K562 (cell line): ENCODE results near the gene NMNAT3. TPM values are rescaled to one million over a fixed set of nuclear protein-coding genes. Genes with fewer than 3 reads are reported as not detected.

Experiments used
- ATAC-seq: fragments of 200-7000 bp; cut with Tn5 transposase; 3 replicates; pipeline ENCODE4 v1.9.1; 2020; ENCODE audit warnings: moderate library complexity
- BruUV-seq: library from RNA; stranded (reverse); fragments of 400-500 nt; replicated peaks from 2 replicates; lab custom pipeline; 2021; lab: Mats Ljungman, UMichigan
- CTCF ChIA-PET: fragments of 300-600 bp; formaldehyde crosslinking; extraction: SDS; loops from one replicate; lab custom pipeline; 2021; ENCODE audit warnings: low intra/inter-chr PET ratio; lab: Yijun Ruan, JAX
- POLR2A ChIA-PET: fragments of 300-600, 350-650 bp; sonication (Branson Sonifier 250); formaldehyde crosslinking; extraction: SDS; loops from one replicate; lab custom pipeline; 2021; ENCODE audit warnings: antibody characterized with exemption, inconsistent platforms; lab: Yijun Ruan, JAX
- DNase-seq, 4 experiments: peaks; one replicate each; pipeline versions ENCODE4 v3.0.0 to v3.0.0-alpha.2; 2011 to 2018; ENCODE audit warnings: low spot score in 3 of 4, mixed read lengths in 3 of 4; ENCODE audit errors: extremely low read depth in 1 of 4
- FAIRE-seq: peaks from 2 replicates; lab custom pipeline; 2011; peaks lifted over from hg19 to GRCh38; lab: Jason Lieb, UNC
- H2AFZ ChIP-seq: 2 replicates; pipeline ENCODE4 v1.6.0; 2011; ENCODE audit warnings: low read depth, low read length, control low read depth, inconsistent platforms
- H3K27ac ChIP-seq: fragments of 200-600 bp; 3 replicates; pipeline ENCODE4 v1.8.0; 2011; ENCODE audit warnings: low read depth, mild to moderate bottlenecking, control low read depth, inconsistent platforms, low read length, moderate library complexity, mixed read lengths; ENCODE audit errors: extremely low read depth
- H3K27me3 ChIP-seq, 2 experiments: fragments of 300-600 bp in 1 of 2; 2 replicates in 1 of 2; 3 replicates in 1 of 2; pipeline versions ENCODE4 v1.6.0 to v1.8.0; 2011; ENCODE audit warnings: inconsistent platforms in 2 of 2, low read length in 2 of 2, mild to moderate bottlenecking in 1 of 2, mixed read lengths in 1 of 2, moderate library complexity in 1 of 2; ENCODE audit not compliant: control insufficient read depth in 2 of 2, insufficient read depth in 2 of 2
- H3K36me3 ChIP-seq: fragments of 300-600 bp; 3 replicates; pipeline ENCODE4 v1.8.0; 2011; ENCODE audit warnings: mild to moderate bottlenecking, low read length, inconsistent platforms; ENCODE audit not compliant: control insufficient read depth, insufficient read depth
- H3K4me1 ChIP-seq, 2 experiments: fragments of 200-600 bp in 1 of 2; replicated peaks in 1 of 2; 2 replicates in 1 of 2; 3 replicates in 1 of 2; pipeline versions ENCODE4 v1.5.1 to v1.8.0; 2011; ENCODE audit warnings: inconsistent platforms in 2 of 2, low read length in 2 of 2, mild to moderate bottlenecking in 1 of 2, mixed read lengths in 1 of 2, moderate library complexity in 1 of 2; ENCODE audit not compliant: control insufficient read depth in 2 of 2, insufficient read depth in 2 of 2
- H3K4me2 ChIP-seq: 2 replicates; pipeline ENCODE4 v1.6.1; 2011; ENCODE audit warnings: low read length, control low read depth, inconsistent platforms, mixed read lengths; ENCODE audit not compliant: insufficient read depth
- H3K4me3 ChIP-seq: fragments of 200-600 bp; sonication (generic), shearing (Covaris generic); 2 replicates; pipeline ENCODE4 v1.5.1; 2016; ENCODE audit warnings: control low read depth, inconsistent platforms
- H3K79me2 ChIP-seq: fragments of 200-600 bp; 3 replicates; pipeline ENCODE4 v1.8.0; 2011; ENCODE audit warnings: low read length, inconsistent platforms; ENCODE audit not compliant: control insufficient read depth, insufficient read depth
- H3K9ac ChIP-seq, 2 experiments: 2 replicates each; pipeline versions ENCODE4 v1.6.0 to v1.6.1; 2011; ENCODE audit warnings: low read depth in 2 of 2, low read length in 2 of 2, control low read depth in 1 of 2, inconsistent platforms in 1 of 2, mild to moderate bottlenecking in 1 of 2, mixed read lengths in 1 of 2; ENCODE audit not compliant: insufficient read depth in 1 of 2
- H3K9me1 ChIP-seq: one replicate; pipeline ENCODE4 v1.6.0; 2011; ENCODE audit warnings: inconsistent platforms, mild to moderate bottlenecking, low read length, moderate library complexity; ENCODE audit not compliant: control insufficient read depth, insufficient read depth
- H3K9me3 ChIP-seq: replicated peaks from 2 replicates; pipeline ENCODE4 v1.5.1; 2011; ENCODE audit warnings: low read depth, low read length, inconsistent platforms; ENCODE audit not compliant: control insufficient read depth, insufficient read depth
- H4K20me1 ChIP-seq: replicated peaks from 2 replicates; pipeline ENCODE4 v1.6.1; 2011; ENCODE audit warnings: low read length, inconsistent platforms, mixed read lengths; ENCODE audit not compliant: control insufficient read depth, insufficient read depth
- CEBPG ChIP-seq, 3 experiments: fragments of 200-800 bp in 1 of 3; sonication (Bioruptor generic) in 1 of 3; sonication (generic) in 1 of 3; formaldehyde crosslinking in 1 of 3; IDR thresholded peaks in 2 of 3; conservative IDR thresholded peaks in 1 of 3; 2 replicates each; pipeline versions ENCODE4 v1.6.1 to v1.8.0; 2016 to 2022; ENCODE audit warnings: missing compliant biosample characterization in 2 of 3, missing genetic modification characterization in 2 of 3, mild to moderate bottlenecking in 1 of 3, missing genetic modification reagents in 1 of 3
- ETV5 ChIP-seq: sonication (generic); formaldehyde crosslinking; IDR thresholded peaks from 2 replicates; pipeline ENCODE4 v1.4.0; 2020; ENCODE audit warnings: low read depth, mild to moderate bottlenecking, missing genetic modification reagents
- HDAC1 ChIP-seq, 2 experiments: fragments of 450-650 bp; IDR thresholded peaks; 2 replicates each; pipeline ENCODE4 v1.6.1; 2016 to 2017; ENCODE audit warnings: inconsistent platforms in 1 of 2, mild to moderate bottlenecking in 1 of 2, moderate library complexity in 1 of 2
- RBM14 ChIP-seq: fragments of 200-400 bp; formaldehyde crosslinking; IDR thresholded peaks from 2 replicates; pipeline ENCODE4 v1.6.1; 2018; ENCODE audit warnings: low read depth, mild to moderate bottlenecking, low read length, moderate library complexity, borderline replicate concordance; ENCODE audit not compliant: insufficient read depth
- ZFP36 ChIP-seq: fragments of 150-350 bp; IDR thresholded peaks from 2 replicates; pipeline ENCODE4 v1.6.1; 2018; ENCODE audit warnings: low read length, low read depth; ENCODE audit not compliant: partially characterized antibody
- ZNF507 ChIP-seq: conservative IDR thresholded peaks from 2 replicates; pipeline ENCODE4 v1.6.1; 2017; ENCODE audit warnings: missing genetic modification characterization, missing compliant biosample characterization
- WGBS: fragments of 100-300 bp; shearing (Covaris generic); methylation state at CpG from one replicate; pipeline ENCODE4 v1.1.6; 2016; ENCODE audit warnings: low coverage, mixed read lengths; ENCODE audit not compliant: insufficient coverage; ENCODE audit errors: missing lambda C conversion rate; 5-methylcytosine and 5-hydroxymethylcytosine counted together
- in situ Hi-C: fragments of 300-500 bp; cut with MboI; formaldehyde crosslinking; loops from 4 replicates; pipeline ENCODE4 v1.15.0; 2018; ENCODE audit warnings: inconsistent platforms, mixed read lengths
- intact Hi-C: fragments of 100-400 bp; cut with micrococcal nuclease; formaldehyde crosslinking; loops from 2 replicates; pipeline ENCODE4 v1.14.2; 2022
- polyA plus RNA-seq, 8 experiments: library from polyadenylated mRNA; depleted of rRNA in 4 of 8; stranded (reverse) in 5 of 8; unstranded in 3 of 8; fragments of >200 nt; fragmentation: Nextera tagmentation in 2 of 8; fragmentation: Illumina TruSeq in 1 of 8; extraction: Ambion mirVana in 2 of 8; extraction: Trizol in 1 of 8; gene quantifications; 2 replicates each; pipeline versions ENCODE4 v1.2.1 to v1.2.3, GENCODE V29; 2011 to 2014; ENCODE audit warnings: inconsistent platforms in 1 of 8, missing spikeins in 1 of 8
- total RNA-seq, 7 experiments: library from RNA; depleted of rRNA in 6 of 7; stranded (reverse); fragments of >200 nt in 6 of 7; fragmentation: Illumina TruSeq in 2 of 7; extraction: Trizol in 2 of 7; gene quantifications; 2 replicates each; pipeline versions ENCODE4 v1.2.1 to v1.2.3, GENCODE V29; 2011 to 2021; ENCODE audit warnings: low replicate concordance in 1 of 7
- TF ChIP-seq, protein P1 (sequence below), 2 experiments: fragments of 450-650 bp in 1 of 2; sonication (generic) in 1 of 2; formaldehyde crosslinking in 1 of 2; IDR thresholded peaks in 1 of 2; conservative IDR thresholded peaks in 1 of 2; 2 replicates each; pipeline versions ENCODE4 v1.6.1 to v1.8.1; 2016 to 2023; ENCODE audit warnings: mild to moderate bottlenecking in 2 of 2, moderate library complexity in 2 of 2, inconsistent platforms in 1 of 2, missing genetic modification reagents in 1 of 2
- TF ChIP-seq, protein P2 (sequence below): sonication (generic); formaldehyde crosslinking; IDR thresholded peaks from 2 replicates; pipeline ENCODE4 v1.8.0; 2022; ENCODE audit warnings: missing genetic modification reagents, mild to moderate bottlenecking, moderate library complexity, borderline replicate concordance
- TF ChIP-seq, protein P3 (sequence below): fragments of 450-650 bp; IDR thresholded peaks from 2 replicates; pipeline ENCODE4 v1.6.1; 2017; ENCODE audit warnings: antibody characterized with exemption, mild to moderate bottlenecking

The NMNAT3 gene
- total and polyA plus RNA-seq, 9 of the 15 experiments (the other 6 are each of a cell fraction or from before 2014, with no cell fraction given): 2.3 to 12.5 (median 6.6) TPM

DNA sequence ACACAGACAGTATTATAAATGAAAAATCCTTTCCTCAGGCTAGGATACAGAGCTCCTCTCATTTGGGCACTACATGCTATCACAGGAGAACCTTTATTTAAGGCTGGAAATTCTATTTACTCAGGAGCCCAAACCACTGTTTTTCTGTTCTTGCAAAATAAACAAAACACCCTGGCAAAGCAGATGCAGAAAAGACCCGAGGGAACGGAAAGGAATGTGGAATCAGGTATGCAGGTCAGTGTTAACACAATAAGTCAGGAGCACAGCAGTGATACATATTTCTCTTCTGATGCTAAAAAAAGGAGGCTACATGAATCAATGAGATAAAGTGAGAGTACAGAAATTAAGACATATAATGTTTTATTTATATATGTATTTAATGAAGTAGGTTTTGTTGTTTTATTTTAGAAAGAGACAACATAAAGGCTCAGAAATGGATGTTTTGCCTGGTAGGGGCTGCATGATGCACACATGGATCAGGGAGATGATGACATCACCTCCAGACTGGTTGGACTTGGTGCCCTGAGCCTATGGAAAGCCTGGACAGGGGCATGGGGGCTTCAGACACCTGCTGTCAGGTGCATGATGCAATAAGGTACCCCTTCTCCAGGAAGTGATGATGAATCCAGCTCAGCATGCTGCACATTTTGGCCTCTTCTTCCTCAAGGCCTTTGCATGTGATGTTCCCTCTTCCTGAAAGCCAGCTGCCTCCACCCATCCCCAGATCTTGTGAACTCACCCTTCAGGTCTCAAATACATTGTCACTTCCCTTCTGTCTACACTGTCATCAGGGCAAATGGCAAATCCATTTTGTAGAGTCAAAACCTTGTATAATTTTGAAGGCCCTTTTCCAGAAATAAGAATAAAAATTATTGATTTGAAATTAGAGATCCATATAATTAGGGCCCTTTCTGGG, 119.2 kb downstream of the NMNAT3 start:
- POLR2A ChIA-PET: interaction anchor here (0.6 to 0.7 kb wide), 2 partner anchors 18 to 29 kb away, joined by 3 read pairs; no protein-coding TSS in a partner anchor
- no peaks in the 10 kb centered on the region for H3K4me1 ChIP-seq
- in situ Hi-C loops: no loop called here
- no peak overlapping the region for H3K4me2 ChIP-seq
- no peak overlapping the region for H3K9ac ChIP-seq
- no peak overlapping the region for H3K27ac ChIP-seq
- ATAC-seq: no peak
- TF ChIP-seq, protein P1, sequence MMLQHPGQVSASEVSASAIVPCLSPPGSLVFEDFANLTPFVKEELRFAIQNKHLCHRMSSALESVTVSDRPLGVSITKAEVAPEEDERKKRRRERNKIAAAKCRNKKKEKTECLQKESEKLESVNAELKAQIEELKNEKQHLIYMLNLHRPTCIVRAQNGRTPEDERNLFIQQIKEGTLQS (IDR thresholded peaks at IDR 0.05): 0 out of 2 replicates have a peak, but pooled peaks have one; percentile 24
- TF ChIP-seq, protein P1 (CRISPR knock-in tag; conservative IDR thresholded peaks at IDR 0.05): no peak
- TF ChIP-seq HDAC1 (IDR thresholded peaks at IDR 0.05) (no peak), CEBPG (CRISPR knock-in tag; IDR thresholded peaks at IDR 0.05) (no peak), CEBPG (tag; conservative IDR thresholded peaks at IDR 0.05 in 1 of 2, IDR thresholded peaks at IDR 0.05 in 1 of 2) (0 out of 4 replicates have a peak, but pooled peaks of 1 of the 2 experiments have one; percentile 18), ZNF507 (tag) (no peak), RBM14 (no peak), ZFP36 (no peak), ETV5 (CRISPR knock-in tag) (no peak)
- TF ChIP-seq, protein P2, sequence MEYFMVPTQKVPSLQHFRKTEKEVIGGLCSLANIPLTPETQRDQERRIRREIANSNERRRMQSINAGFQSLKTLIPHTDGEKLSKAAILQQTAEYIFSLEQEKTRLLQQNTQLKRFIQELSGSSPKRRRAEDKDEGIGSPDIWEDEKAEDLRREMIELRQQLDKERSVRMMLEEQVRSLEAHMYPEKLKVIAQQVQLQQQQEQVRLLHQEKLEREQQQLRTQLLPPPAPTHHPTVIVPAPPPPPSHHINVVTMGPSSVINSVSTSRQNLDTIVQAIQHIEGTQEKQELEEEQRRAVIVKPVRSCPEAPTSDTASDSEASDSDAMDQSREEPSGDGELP (CRISPR knock-in tag): no peak
- TF ChIP-seq, protein P3, sequence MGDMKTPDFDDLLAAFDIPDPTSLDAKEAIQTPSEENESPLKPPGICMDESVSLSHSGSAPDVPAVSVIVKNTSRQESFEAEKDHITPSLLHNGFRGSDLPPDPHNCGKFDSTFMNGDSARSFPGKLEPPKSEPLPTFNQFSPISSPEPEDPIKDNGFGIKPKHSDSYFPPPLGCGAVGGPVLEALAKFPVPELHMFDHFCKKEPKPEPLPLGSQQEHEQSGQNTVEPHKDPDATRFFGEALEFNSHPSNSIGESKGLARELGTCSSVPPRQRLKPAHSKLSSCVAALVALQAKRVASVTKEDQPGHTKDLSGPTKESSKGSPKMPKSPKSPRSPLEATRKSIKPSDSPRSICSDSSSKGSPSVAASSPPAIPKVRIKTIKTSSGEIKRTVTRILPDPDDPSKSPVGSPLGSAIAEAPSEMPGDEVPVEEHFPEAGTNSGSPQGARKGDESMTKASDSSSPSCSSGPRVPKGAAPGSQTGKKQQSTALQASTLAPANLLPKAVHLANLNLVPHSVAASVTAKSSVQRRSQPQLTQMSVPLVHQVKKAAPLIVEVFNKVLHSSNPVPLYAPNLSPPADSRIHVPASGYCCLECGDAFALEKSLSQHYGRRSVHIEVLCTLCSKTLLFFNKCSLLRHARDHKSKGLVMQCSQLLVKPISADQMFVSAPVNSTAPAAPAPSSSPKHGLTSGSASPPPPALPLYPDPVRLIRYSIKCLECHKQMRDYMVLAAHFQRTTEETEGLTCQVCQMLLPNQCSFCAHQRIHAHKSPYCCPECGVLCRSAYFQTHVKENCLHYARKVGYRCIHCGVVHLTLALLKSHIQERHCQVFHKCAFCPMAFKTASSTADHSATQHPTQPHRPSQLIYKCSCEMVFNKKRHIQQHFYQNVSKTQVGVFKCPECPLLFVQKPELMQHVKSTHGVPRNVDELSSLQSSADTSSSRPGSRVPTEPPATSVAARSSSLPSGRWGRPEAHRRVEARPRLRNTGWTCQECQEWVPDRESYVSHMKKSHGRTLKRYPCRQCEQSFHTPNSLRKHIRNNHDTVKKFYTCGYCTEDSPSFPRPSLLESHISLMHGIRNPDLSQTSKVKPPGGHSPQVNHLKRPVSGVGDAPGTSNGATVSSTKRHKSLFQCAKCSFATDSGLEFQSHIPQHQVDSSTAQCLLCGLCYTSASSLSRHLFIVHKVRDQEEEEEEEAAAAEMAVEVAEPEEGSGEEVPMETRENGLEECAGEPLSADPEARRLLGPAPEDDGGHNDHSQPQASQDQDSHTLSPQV: no peak
- TF ChIP-seq, all 486 proteins: peak for 2
- CTCF ChIA-PET: interaction anchor here (1.1 kb wide), 1 partner anchor 1305 kb away, joined by 4 read pairs; no protein-coding TSS in a partner anchor
- intact Hi-C loops: no loop called here
- WGBS: 0% methylated on average over 2 of the region's 2 CpGs
- no peaks in the 10 kb centered on the region for H3K9me3 ChIP-seq
- no peaks in the 10 kb centered on the region for H3K36me3 ChIP-seq
- no peak for FAIRE-seq
- no peak overlapping the region for H2AFZ ChIP-seq
- DNase-seq: no peak
- no peaks in the 10 kb centered on the region for H3K79me2 ChIP-seq
- H3K27me3 ChIP-seq: peaks cover 0 to 16% of the 10 kb centered on the region in 2 experiments; a peak in 3 of 5 replicates
- BruUV-seq: no TSS peak
- H3K9me1 ChIP-seq: no peaks in the 10 kb centered on the region
- no peaks in the 10 kb centered on the region; the same call in 1 of the 2 replicates for H4K20me1 ChIP-seq
- no peak overlapping the region for H3K4me3 ChIP-seq
